SK-N-SH (cell line): ENCODE data around the gene PLEKHM2. TPM values are rescaled to one million over a fixed set of nuclear protein-coding genes. Genes with fewer than 3 reads are reported as not detected.

Source experiments
- CTCF ChIA-PET: fragments of 300-600, 350-600 bp; formaldehyde crosslinking; extraction: SDS; loops from one replicate; lab custom pipeline; 2021; lab: Yijun Ruan, JAX
- POLR2A ChIA-PET: fragments of 350-600 bp; sonication (Branson Sonifier 250); formaldehyde crosslinking; extraction: SDS; loops from one replicate; lab custom pipeline; 2020; ENCODE audit warnings: antibody characterized with exemption, inconsistent platforms; lab: Yijun Ruan, JAX
- DNase-seq: peaks from one replicate; pipeline ENCODE4 v3.0.0; 2012
- H2AFZ ChIP-seq: fragments of 200-600 bp; sonication (generic); 2 replicates; pipeline ENCODE4 v1.8.1; 2016; ENCODE audit warnings: antibody characterized with exemption, mild to moderate bottlenecking, low read depth
- H3F3A ChIP-seq: fragments of 200-600 bp; sonication (generic); replicated peaks from 2 replicates; pipeline ENCODE3; 2016; ENCODE audit warnings: antibody characterized with exemption, mild to moderate bottlenecking; ENCODE audit not compliant: insufficient read depth
- H3K27ac ChIP-seq, 2 experiments: fragments of 200-500 bp in 1 of 2; fragments of 200-600 bp in 1 of 2; sonication (Bioruptor generic) in 1 of 2; sonication (generic), shearing (Covaris generic) in 1 of 2; 2 replicates each; pipeline versions ENCODE4 v1.5.1 to v1.6.1; 2014 to 2016; ENCODE audit warnings: low read depth in 2 of 2, inconsistent platforms in 1 of 2, low read length in 1 of 2, mild to moderate bottlenecking in 1 of 2, mixed read lengths in 1 of 2
- H3K27me3 ChIP-seq: fragments of 200-600 bp; sonication (generic), shearing (Covaris generic); 2 replicates; pipeline ENCODE4 v1.6.1; 2016; ENCODE audit warnings: mixed run types; ENCODE audit not compliant: insufficient read depth
- H3K36me3 ChIP-seq, 2 experiments: fragments of 200-500 bp in 1 of 2; fragments of 200-600 bp in 1 of 2; sonication (Bioruptor generic) in 1 of 2; sonication (generic) in 1 of 2; replicated peaks in 1 of 2; 2 replicates each; pipeline versions ENCODE3 to v1.5.1; 2014 to 2016; ENCODE audit warnings: low read length in 1 of 2, mild to moderate bottlenecking in 1 of 2; ENCODE audit not compliant: insufficient read depth in 2 of 2, control insufficient read depth in 1 of 2
- H3K4me1 ChIP-seq, 2 experiments: fragments of 200-500 bp in 1 of 2; fragments of 200-600 bp in 1 of 2; sonication (Bioruptor generic) in 1 of 2; sonication (generic), shearing (Covaris generic) in 1 of 2; 2 replicates each; pipeline versions ENCODE4 v1.5.1 to v1.6.1; 2014 to 2016; ENCODE audit warnings: low read depth in 1 of 2, low read length in 1 of 2, mixed run types in 1 of 2; ENCODE audit not compliant: insufficient read depth in 2 of 2, control insufficient read depth in 1 of 2
- H3K4me2 ChIP-seq: fragments of 200-600 bp; sonication (generic), shearing (Covaris generic); 2 replicates; pipeline ENCODE4 v1.6.1; 2017; ENCODE audit warnings: mixed run types
- H3K4me3 ChIP-seq, 2 experiments: fragments of 200-500 bp in 1 of 2; fragments of 200-600 bp in 1 of 2; sonication (Bioruptor generic) in 1 of 2; sonication (generic), shearing (Covaris generic) in 1 of 2; 2 replicates each; pipeline versions ENCODE4 v1.5.1 to v1.8.1; 2014 to 2016; ENCODE audit warnings: low read depth in 2 of 2, inconsistent platforms in 1 of 2, low read length in 1 of 2, mild to moderate bottlenecking in 1 of 2, mixed read lengths in 1 of 2, moderate library complexity in 1 of 2
- H3K79me2 ChIP-seq: fragments of 200-600 bp; sonication (generic); 2 replicates; pipeline ENCODE4 v1.8.1; 2017; ENCODE audit warnings: mild to moderate bottlenecking; ENCODE audit not compliant: insufficient read depth
- H3K9ac ChIP-seq: fragments of 200-600 bp; sonication (generic); 2 replicates; pipeline ENCODE4 v1.6.1; 2017; ENCODE audit warnings: mixed run types
- H3K9me2 ChIP-seq: fragments of 200-600 bp; sonication (generic); 2 replicates; pipeline ENCODE4 v1.6.1; 2017; ENCODE audit warnings: mixed run types
- H3K9me3 ChIP-seq: fragments of 200-600 bp; sonication (generic); 2 replicates; pipeline ENCODE4 v1.6.1; 2017; ENCODE audit warnings: mixed run types, mild to moderate bottlenecking, moderate library complexity
- H4K20me1 ChIP-seq: fragments of 200-600 bp; sonication (generic); 2 replicates; pipeline ENCODE4 v1.6.1; 2017; ENCODE audit warnings: mild to moderate bottlenecking, mixed run types; ENCODE audit not compliant: insufficient read depth
- CHD2 ChIP-seq: fragments of 150-350 bp; IDR thresholded peaks from 2 replicates; pipeline ENCODE4 v1.6.1; 2018; ENCODE audit warnings: low read length; ENCODE audit not compliant: partially characterized antibody
- EP300 ChIP-seq, 2 experiments: IDR thresholded peaks; 2 replicates each; pipeline versions ENCODE4 v1.4.0 to v1.6.1; 2012; ENCODE audit warnings: borderline replicate concordance in 1 of 2, low read depth in 1 of 2, low read length in 1 of 2
- FOSL2 ChIP-seq: IDR thresholded peaks from 2 replicates; pipeline ENCODE4 v1.4.0; 2012; ENCODE audit warnings: low read depth, mild to moderate bottlenecking, moderate library complexity, borderline replicate concordance
- GABPA ChIP-seq: IDR thresholded peaks from 2 replicates; pipeline ENCODE4 v1.4.0; 2012; ENCODE audit warnings: low read depth, mild to moderate bottlenecking
- MEF2A ChIP-seq: IDR thresholded peaks from 2 replicates; pipeline ENCODE4 v1.4.0; 2012; ENCODE audit warnings: low read depth, borderline replicate concordance
- NFIC ChIP-seq: IDR thresholded peaks from 2 replicates; pipeline ENCODE4 v1.4.0; 2012; ENCODE audit warnings: borderline replicate concordance
- NRF1 ChIP-seq: IDR thresholded peaks from 2 replicates; pipeline ENCODE4 v1.6.1; 2012; ENCODE audit warnings: low read depth, mild to moderate bottlenecking, low read length
- POLR2AphosphoS5 ChIP-seq: IDR thresholded peaks from 2 replicates; pipeline ENCODE4 v1.6.1; 2012; ENCODE audit warnings: low read depth, low read length
- RXRA ChIP-seq: IDR thresholded peaks from 2 replicates; pipeline ENCODE4 v1.4.0; 2012; ENCODE audit warnings: low read depth, mild to moderate bottlenecking, borderline replicate concordance
- SIN3A ChIP-seq: IDR thresholded peaks from 2 replicates; pipeline ENCODE4 v1.6.1; 2012; ENCODE audit warnings: low read depth, mild to moderate bottlenecking, low read length, moderate library complexity, borderline replicate concordance
- SMC3 ChIP-seq: IDR thresholded peaks from 2 replicates; pipeline ENCODE4 v1.6.1; 2012; ENCODE audit warnings: low read depth, low read length, improper control_type of control experiment
- TAF1 ChIP-seq: IDR thresholded peaks from 2 replicates; pipeline ENCODE4 v1.6.1; 2012; ENCODE audit warnings: low read depth, mild to moderate bottlenecking, low read length, moderate library complexity, borderline replicate concordance
- YY1 ChIP-seq: IDR thresholded peaks from 2 replicates; pipeline ENCODE4 v1.4.0; 2012; ENCODE audit warnings: low read depth, mild to moderate bottlenecking
- WGBS: methylation state at CpG from one replicate; pipeline ENCODE4 v1.1.6; 2017; ENCODE audit warnings: low lambda C conversion rate; 5-methylcytosine and 5-hydroxymethylcytosine counted together
- polyA plus RNA-seq, 3 experiments: library from polyadenylated mRNA; depleted of rRNA; stranded (reverse); fragments of >200 nt; gene quantifications; 2 replicates each; pipeline ENCODE4 v1.2.3, GENCODE V29; 2012
- TF ChIP-seq, protein P1 (sequence below): fragments of 150-350 bp; IDR thresholded peaks from 2 replicates; pipeline ENCODE4 v1.6.1; 2017; ENCODE audit warnings: antibody characterized with exemption, low read length, low read depth, borderline replicate concordance
- TF ChIP-seq, protein P2 (sequence below): fragments of 150-350 bp; IDR thresholded peaks from 2 replicates; pipeline ENCODE4 v1.6.1; 2016; ENCODE audit warnings: mild to moderate bottlenecking, low read depth, low read length

Gene PLEKHM2
- polyA plus RNA-seq, 1 of the 3 experiments (the other 2 are of a cell fraction) = 38.9 TPM

DNA sequence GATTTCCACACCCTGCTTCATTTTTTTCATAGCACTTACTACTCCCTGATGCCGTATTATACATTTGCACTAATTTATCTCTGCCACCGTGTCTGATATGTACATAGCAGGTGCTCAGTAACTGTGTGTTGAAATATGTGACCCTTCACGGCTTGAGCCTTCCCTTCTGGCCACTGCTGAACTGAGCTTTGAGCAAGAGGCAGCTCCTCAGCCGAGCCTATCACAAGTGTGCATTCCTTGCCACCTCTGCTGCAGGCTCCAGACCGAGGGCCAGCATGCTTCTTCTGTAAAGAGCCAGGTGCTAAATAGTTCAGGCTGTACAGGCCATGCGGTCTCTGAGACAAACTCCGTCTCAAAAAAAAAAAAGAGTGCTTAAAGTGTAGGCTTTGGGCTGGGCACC, 22.6 kb downstream of the PLEKHM2 start:
- no peaks in the 10 kb centered on the region for H3K9me3 ChIP-seq
- peaks cover 0 to 6% of the 10 kb centered on the region in 2 experiments; a peak in 2 of 4 replicates for H3K4me1 ChIP-seq
- no peaks in the 10 kb centered on the region for H3K36me3 ChIP-seq
- TF ChIP-seq, protein P1, sequence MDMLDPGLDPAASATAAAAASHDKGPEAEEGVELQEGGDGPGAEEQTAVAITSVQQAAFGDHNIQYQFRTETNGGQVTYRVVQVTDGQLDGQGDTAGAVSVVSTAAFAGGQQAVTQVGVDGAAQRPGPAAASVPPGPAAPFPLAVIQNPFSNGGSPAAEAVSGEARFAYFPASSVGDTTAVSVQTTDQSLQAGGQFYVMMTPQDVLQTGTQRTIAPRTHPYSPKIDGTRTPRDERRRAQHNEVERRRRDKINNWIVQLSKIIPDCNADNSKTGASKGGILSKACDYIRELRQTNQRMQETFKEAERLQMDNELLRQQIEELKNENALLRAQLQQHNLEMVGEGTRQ = no peak
- no peak for TF ChIP-seq YY1
- no peak for TF ChIP-seq NFIC
- TF ChIP-seq RXRA = no peak
- no peak for TF ChIP-seq MEF2A
- TF ChIP-seq, all 33 proteins: peak for 0
- no peak for DNase-seq
- Histone ChIP-seq H3K4me3 (no peak overlapping the region), H3K9ac (no peak overlapping the region), H3K9me2 (no peaks in the 10 kb centered on the region), H3K4me2 (no peak overlapping the region), H3K27ac (no peak overlapping the region), H3K27me3 (no peaks in the 10 kb centered on the region), H2AFZ (no peak overlapping the region), H4K20me1 (peaks cover 12% of the 10 kb centered on the region; the same call in 1 of the 2 replicates), H3K79me2 (peaks cover 92% of the 10 kb centered on the region), H3F3A (peaks cover 16% of the 10 kb centered on the region)
- 87% methylated on average over 7 of the region's 7 CpGs for WGBS
- ChIA-PET CTCF (interaction anchor here (1.4 to 1.5 kb wide), 2 partner anchors 10 to 21 kb away, joined by 3 read pairs; no protein-coding TSS in a partner anchor), POLR2A (no interaction called here)

DNA sequence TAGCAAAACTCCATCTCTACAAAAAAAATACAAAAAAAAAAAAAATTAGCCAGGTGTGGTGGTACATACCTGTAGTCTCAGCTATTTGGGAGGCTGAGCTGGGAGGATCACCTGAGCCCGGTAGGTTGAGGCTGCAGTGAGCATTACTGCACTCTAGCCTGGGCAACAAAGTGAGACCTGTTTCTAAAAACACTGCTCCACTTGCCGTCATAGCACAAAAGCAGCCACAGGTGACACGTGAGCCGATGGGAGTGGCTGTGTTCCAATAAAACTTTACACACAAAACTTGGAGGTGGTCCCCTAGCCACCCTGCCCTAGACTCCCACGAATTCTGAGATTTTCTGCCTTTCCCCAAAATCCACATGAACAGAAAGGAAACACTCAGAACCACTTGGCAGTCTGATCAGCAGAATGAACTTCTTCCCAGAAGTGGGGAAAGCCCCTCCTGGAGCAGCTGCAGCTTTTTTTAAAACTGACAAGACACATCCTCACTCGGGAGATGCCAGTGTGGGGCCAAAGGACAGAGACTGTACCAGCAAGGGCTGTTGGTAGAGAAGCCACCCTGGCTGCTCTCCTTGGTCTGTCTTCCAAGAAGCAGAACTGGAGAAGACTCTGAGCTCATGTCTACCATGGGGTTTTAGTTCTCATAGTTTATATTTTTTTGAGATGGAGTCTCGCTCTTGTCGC, 23.3 kb downstream of the PLEKHM2 start:
- TF ChIP-seq NFIC = no peak
- no peak for TF ChIP-seq RXRA
- no peak for TF ChIP-seq EP300 (IDR thresholded peaks at IDR 0.05; ENCODE audit: borderline replicate concordance in 1 of 2, low read depth in 1 of 2, low read length in 1 of 2)
- TF ChIP-seq TAF1 = no peak
- TF ChIP-seq, all 33 proteins: peak for 0
- CTCF ChIA-PET = interaction anchor here (1.4 to 1.5 kb wide), 2 partner anchors 10 to 20 kb away, joined by 3 read pairs; no protein-coding TSS in a partner anchor
- WGBS = 93% methylated on average over 6 of the region's 8 CpGs

DNA sequence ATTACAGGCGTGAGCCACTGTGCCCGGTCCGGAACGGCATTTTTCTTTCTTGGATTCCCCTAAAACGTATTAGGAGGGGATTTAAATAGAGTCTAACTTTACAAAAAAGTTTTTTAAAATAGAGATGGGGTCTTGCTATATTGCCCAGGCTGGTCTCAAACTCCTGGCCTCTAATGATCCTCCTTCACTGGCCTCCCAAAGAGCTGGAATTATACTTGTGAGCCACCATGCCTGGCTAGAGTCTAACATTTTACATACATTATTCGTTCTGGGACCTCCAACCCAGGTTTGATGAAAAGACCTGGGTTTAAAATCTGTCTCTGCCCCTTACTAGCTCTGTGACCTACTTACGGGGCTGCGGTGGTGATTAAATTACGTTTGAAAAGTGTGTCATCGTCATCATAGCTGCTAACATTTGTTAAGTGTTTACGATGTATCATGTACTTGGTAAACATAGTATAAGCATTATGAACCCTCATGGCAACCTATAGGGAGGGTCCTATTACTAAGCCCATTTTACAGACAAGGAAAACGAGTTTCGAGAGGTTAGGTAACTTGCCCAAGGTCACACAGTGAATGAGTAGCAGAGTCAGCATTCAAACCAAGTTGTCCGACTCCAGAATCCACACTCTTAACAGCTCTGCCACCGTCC, 24.5 kb downstream of the PLEKHM2 start:
- no peaks in the 10 kb centered on the region for H3K9me2 ChIP-seq
- 94% methylated on average over 15 of the region's 15 CpGs for WGBS
- DNase-seq = no peak
- H3K36me3 ChIP-seq = no peaks in the 10 kb centered on the region
- peaks cover 5% of the 10 kb centered on the region; the same call in 1 of the 2 replicates for H4K20me1 ChIP-seq
- no peaks in the 10 kb centered on the region for H3K27me3 ChIP-seq
- peaks cover 4% of the 10 kb centered on the region for H3F3A ChIP-seq
- no peaks in the 10 kb centered on the region; a peak in 1 of 4 replicates for H3K4me1 ChIP-seq
- no peak overlapping the region for H3K9ac ChIP-seq
- no peak overlapping the region for H2AFZ ChIP-seq
- ChIA-PET CTCF (interaction anchor here (0.6 to 1.0 kb wide), 3 partner anchors 18 to 33 kb away, joined by 3 read pairs; no protein-coding TSS in a partner anchor), POLR2A (no interaction called here)
- H3K79me2 ChIP-seq = peaks cover 91% of the 10 kb centered on the region
- H3K27ac ChIP-seq = no peak overlapping the region
- H3K9me3 ChIP-seq = no peaks in the 10 kb centered on the region
- no peak overlapping the region for H3K4me2 ChIP-seq
- TF ChIP-seq NFIC = no peak
- TF ChIP-seq EP300 (IDR thresholded peaks at IDR 0.05; ENCODE audit: borderline replicate concordance in 1 of 2, low read depth in 1 of 2, low read length in 1 of 2) = no peak
- no peak for TF ChIP-seq NRF1
- no peak for TF ChIP-seq SMC3
- no peak for TF ChIP-seq TAF1
- no peak for TF ChIP-seq FOSL2
- no peak for TF ChIP-seq SIN3A
- TF ChIP-seq, protein P2, sequence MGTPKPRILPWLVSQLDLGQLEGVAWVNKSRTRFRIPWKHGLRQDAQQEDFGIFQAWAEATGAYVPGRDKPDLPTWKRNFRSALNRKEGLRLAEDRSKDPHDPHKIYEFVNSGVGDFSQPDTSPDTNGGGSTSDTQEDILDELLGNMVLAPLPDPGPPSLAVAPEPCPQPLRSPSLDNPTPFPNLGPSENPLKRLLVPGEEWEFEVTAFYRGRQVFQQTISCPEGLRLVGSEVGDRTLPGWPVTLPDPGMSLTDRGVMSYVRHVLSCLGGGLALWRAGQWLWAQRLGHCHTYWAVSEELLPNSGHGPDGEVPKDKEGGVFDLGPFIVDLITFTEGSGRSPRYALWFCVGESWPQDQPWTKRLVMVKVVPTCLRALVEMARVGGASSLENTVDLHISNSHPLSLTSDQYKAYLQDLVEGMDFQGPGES = no peak
- TF ChIP-seq CHD2 = no peak
- TF ChIP-seq YY1 = no peak
- TF ChIP-seq GABPA = no peak
- TF ChIP-seq POLR2AphosphoS5 = no peak
- no peak overlapping the region for H3K4me3 ChIP-seq

More for the DNA sequence above, 23.3 kb downstream of the PLEKHM2 start:
- peaks cover 15% of the 10 kb centered on the region for H3F3A ChIP-seq
- POLR2A ChIA-PET = no interaction called here
- no peaks in the 10 kb centered on the region for H3K36me3 ChIP-seq
- H3K27me3 ChIP-seq = no peaks in the 10 kb centered on the region
- H3K9me2 ChIP-seq = no peaks in the 10 kb centered on the region
- no peak overlapping the region for H3K9ac ChIP-seq
- H4K20me1 ChIP-seq = peaks cover 12% of the 10 kb centered on the region; the same call in 1 of the 2 replicates
- no peak overlapping the region for H3K4me2 ChIP-seq
- H2AFZ ChIP-seq = no peak overlapping the region
- H3K9me3 ChIP-seq = no peaks in the 10 kb centered on the region
- H3K4me3 ChIP-seq = no peak overlapping the region
- no peak for DNase-seq
- H3K79me2 ChIP-seq = peaks cover 92% of the 10 kb centered on the region
- peaks cover 0 to 6% of the 10 kb centered on the region in 2 experiments; a peak in 2 of 4 replicates for H3K4me1 ChIP-seq
- H3K27ac ChIP-seq = no peak overlapping the region
